HepG2 (cell line): Measurements from ENCODE around the gene VPS54. TPM values are rescaled to one million over a fixed set of nuclear protein-coding genes. Genes with fewer than 3 reads are reported as not detected.

Experiments
- ATAC-seq: fragments of 200-7000 bp; cut with Tn5 transposase; 3 replicates; pipeline ENCODE4 v1.9.1; 2020; ENCODE audit warnings: mild to moderate bottlenecking, moderate library complexity
- BruUV-seq: library from RNA; stranded (reverse); fragments of 400-500 nt; replicated peaks from 2 replicates; lab custom pipeline; 2021; lab: Mats Ljungman, UMichigan
- CTCF ChIA-PET: fragments of 300-600 bp; formaldehyde crosslinking; extraction: SDS; loops from one replicate; lab custom pipeline; 2021; ENCODE audit warnings: low total read pairs, inconsistent platforms, low intra/inter-chr PET ratio; lab: Yijun Ruan, JAX
- POLR2A ChIA-PET: fragments of 350-600 bp; sonication (Branson Sonifier 250); formaldehyde crosslinking; loops from one replicate; lab custom pipeline; 2020; ENCODE audit warnings: antibody characterized with exemption, inconsistent platforms; lab: Yijun Ruan, JAX
- DNase-seq: peaks from one replicate; pipeline ENCODE4 v3.0.0-alpha.2; 2015; ENCODE audit warnings: low spot score
- FAIRE-seq: peaks from 3 replicates; lab custom pipeline; 2011; peaks lifted over from hg19 to GRCh38; lab: Jason Lieb, UNC
- H2AFZ ChIP-seq: one replicate; pipeline ENCODE4 v1.6.1; 2011; ENCODE audit warnings: low read length, inconsistent platforms
- H3K27ac ChIP-seq: fragments of 300-600 bp; 3 replicates; pipeline ENCODE4 v1.8.0; 2011; ENCODE audit warnings: mixed run types, mild to moderate bottlenecking, mixed read lengths, low read length, inconsistent platforms; ENCODE audit not compliant: insufficient read depth; ENCODE audit errors: extremely low read length
- H3K27me3 ChIP-seq, 2 experiments: fragments of 200-600 bp in 1 of 2; 2 replicates in 1 of 2; 3 replicates in 1 of 2; pipeline versions ENCODE4 v1.6.0 to v1.8.0; 2011; ENCODE audit warnings: low read length in 2 of 2, mild to moderate bottlenecking in 2 of 2, moderate library complexity in 2 of 2, inconsistent platforms in 1 of 2; ENCODE audit not compliant: insufficient read depth in 2 of 2, control insufficient read depth in 1 of 2
- H3K36me3 ChIP-seq, 2 experiments: fragments of 200-600 bp in 1 of 2; replicated peaks in 1 of 2; 2 replicates in 1 of 2; 3 replicates in 1 of 2; pipeline versions ENCODE4 v1.5.1 to v1.8.0; 2011; ENCODE audit warnings: low read length in 2 of 2, inconsistent platforms in 1 of 2; ENCODE audit not compliant: insufficient read depth in 2 of 2, control insufficient read depth in 1 of 2
- H3K4me1 ChIP-seq: 2 replicates; pipeline ENCODE4 v1.5.1; 2012; ENCODE audit warnings: low read length, inconsistent platforms; ENCODE audit not compliant: insufficient read depth
- H3K4me2 ChIP-seq: 2 replicates; pipeline ENCODE4 v1.6.0; 2011; ENCODE audit warnings: low read depth, low read length, inconsistent platforms
- H3K4me3 ChIP-seq, 3 experiments: fragments of 200-600 bp in 1 of 3; sonication (generic), shearing (Covaris generic) in 1 of 3; replicated peaks in 1 of 3; 2 replicates each; pipeline ENCODE4 v1.5.1; 2011 to 2016; ENCODE audit warnings: low read length in 3 of 3, inconsistent platforms in 2 of 3, low read depth in 2 of 3, mild to moderate bottlenecking in 2 of 3, control low read depth in 1 of 3, mixed read lengths in 1 of 3; ENCODE audit not compliant: insufficient read depth in 1 of 3
- H3K79me2 ChIP-seq: one replicate; pipeline ENCODE4 v1.6.1; 2011; ENCODE audit warnings: low read length, inconsistent platforms; ENCODE audit not compliant: insufficient read depth
- H3K9ac ChIP-seq: 2 replicates; pipeline ENCODE4 v1.6.0; 2011; ENCODE audit warnings: mild to moderate bottlenecking, low read depth, low read length, inconsistent platforms; ENCODE audit not compliant: insufficient read depth
- H3K9me3 ChIP-seq: 2 replicates; pipeline ENCODE4 v1.5.1; 2012; ENCODE audit warnings: mild to moderate bottlenecking, low read length
- H4K20me1 ChIP-seq: 2 replicates; pipeline ENCODE4 v1.6.0; 2011; ENCODE audit warnings: inconsistent platforms, mild to moderate bottlenecking, low read length, moderate library complexity; ENCODE audit not compliant: insufficient read depth
- ATF1 ChIP-seq: IDR thresholded peaks from 2 replicates; pipeline ENCODE4 v1.6.1; 2016; ENCODE audit warnings: mild to moderate bottlenecking, control low read depth
- CC2D1A ChIP-seq: sonication (generic); formaldehyde crosslinking; IDR thresholded peaks from 2 replicates; pipeline ENCODE4 v1.8.1; 2023; ENCODE audit warnings: mild to moderate bottlenecking, missing genetic modification reagents
- DR1 ChIP-seq: sonication (generic); formaldehyde crosslinking; IDR thresholded peaks from 2 replicates; pipeline ENCODE4 v1.8.0; 2021; ENCODE audit warnings: mild to moderate bottlenecking, missing genetic modification reagents, inconsistent platforms
- MIXL1 ChIP-seq: IDR thresholded peaks from 2 replicates; pipeline ENCODE4 v1.6.1; 2016
- NCOA1 ChIP-seq: sonication (generic); formaldehyde crosslinking; IDR thresholded peaks from 2 replicates; pipeline ENCODE4 v1.9.0; 2021; ENCODE audit warnings: missing genetic modification reagents
- PITX1 ChIP-seq: sonication (generic); formaldehyde crosslinking; IDR thresholded peaks from 2 replicates; pipeline ENCODE4 v1.5.1; 2020; ENCODE audit warnings: mild to moderate bottlenecking, missing genetic modification reagents
- SP4 ChIP-seq: sonication (generic); formaldehyde crosslinking; IDR thresholded peaks from 2 replicates; pipeline ENCODE4 v1.8.1; 2023; ENCODE audit warnings: mild to moderate bottlenecking, missing genetic modification reagents
- ZNF121 ChIP-seq: sonication (generic); formaldehyde crosslinking; IDR thresholded peaks from 2 replicates; pipeline ENCODE4 v1.5.0; 2020; ENCODE audit warnings: mild to moderate bottlenecking, missing genetic modification reagents
- ZNF501 ChIP-seq: sonication (generic); formaldehyde crosslinking; IDR thresholded peaks from 2 replicates; pipeline ENCODE4 v1.5.1; 2020; ENCODE audit warnings: mild to moderate bottlenecking, moderate library complexity, missing genetic modification reagents
- ZNF644 ChIP-seq: IDR thresholded peaks from 2 replicates; pipeline ENCODE4 v1.6.1; 2016; ENCODE audit warnings: low read depth
- WGBS: methylation state at CpG from one replicate; pipeline ENCODE4 v1.1.6; 2017; ENCODE audit warnings: low lambda C conversion rate; 5-methylcytosine and 5-hydroxymethylcytosine counted together
- in situ Hi-C: cut with HindIII; loops from 2 replicates; pipeline ENCODE4 v1.10.0; 2017; ENCODE audit warnings: low pct_unique_long_range_greater_than_20kb; ENCODE audit not compliant: extremely low pct_ligation_motif_present
- intact Hi-C: fragments of 100-400 bp; cut with micrococcal nuclease; formaldehyde crosslinking; loops from one replicate; pipeline ENCODE4 v1.10.0; 2022; ENCODE audit not compliant: unreplicated experiment
- polyA plus RNA-seq, 8 experiments: library from polyadenylated mRNA; depleted of rRNA in 3 of 8; stranded (reverse) in 7 of 8; unstranded in 1 of 8; fragments of >200 nt; fragmentation: Illumina TruSeq in 4 of 8; extraction: Trizol in 4 of 8; gene quantifications; 2 replicates each; pipeline versions ENCODE4 v1.2.1 to v1.2.3, GENCODE V29; 2011 to 2016; ENCODE audit warnings: low read depth in 4 of 8, missing spikeins in 1 of 8, mixed read lengths in 1 of 8; ENCODE audit not compliant: insufficient read depth in 1 of 8
- total RNA-seq, 5 experiments: library from RNA; depleted of rRNA; stranded (reverse); fragments of >200 nt; fragmentation: Illumina TruSeq; extraction: Trizol; gene quantifications; 2 replicates each; pipeline ENCODE4 v1.2.3, GENCODE V29; 2016; ENCODE audit warnings: low read depth in 1 of 5
- TF ChIP-seq, protein P1 (sequence below): sonication (generic); formaldehyde crosslinking; IDR thresholded peaks from 2 replicates; pipeline ENCODE4 v1.8.1; 2022; ENCODE audit warnings: low read depth, mild to moderate bottlenecking, missing genetic modification reagents
- TF ChIP-seq, protein P2 (sequence below): sonication (generic); formaldehyde crosslinking; IDR thresholded peaks from 2 replicates; pipeline ENCODE4 v1.5.1; 2020; ENCODE audit warnings: mild to moderate bottlenecking, missing genetic modification reagents

VPS54 gene
- total and polyA plus RNA-seq, 2 of the 13 experiments (the other 11 are each of a cell fraction or from before 2014, with no cell fraction given), result 64.7 to 77.5 TPM

DNA sequence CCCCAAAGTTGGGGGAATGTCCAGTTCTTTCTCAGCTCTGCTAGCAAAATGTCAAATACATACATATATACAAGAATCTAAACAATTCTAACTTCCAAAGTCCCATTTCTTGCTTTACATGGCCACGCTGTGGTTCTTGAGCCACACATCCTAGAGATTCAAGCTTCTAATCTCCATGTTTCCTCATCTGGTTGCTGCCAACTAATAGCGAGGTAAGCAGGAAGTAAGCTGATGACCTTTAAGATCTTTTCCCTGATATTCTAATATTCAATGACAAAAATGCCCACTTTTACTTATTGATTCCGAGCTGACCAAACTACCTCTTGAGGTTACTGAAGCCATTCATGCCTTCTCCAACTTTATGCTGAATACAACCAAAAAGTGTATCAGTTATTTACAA lies 3.3 kb downstream of the VPS54 start (continued):
- TF ChIP-seq, protein P1, sequence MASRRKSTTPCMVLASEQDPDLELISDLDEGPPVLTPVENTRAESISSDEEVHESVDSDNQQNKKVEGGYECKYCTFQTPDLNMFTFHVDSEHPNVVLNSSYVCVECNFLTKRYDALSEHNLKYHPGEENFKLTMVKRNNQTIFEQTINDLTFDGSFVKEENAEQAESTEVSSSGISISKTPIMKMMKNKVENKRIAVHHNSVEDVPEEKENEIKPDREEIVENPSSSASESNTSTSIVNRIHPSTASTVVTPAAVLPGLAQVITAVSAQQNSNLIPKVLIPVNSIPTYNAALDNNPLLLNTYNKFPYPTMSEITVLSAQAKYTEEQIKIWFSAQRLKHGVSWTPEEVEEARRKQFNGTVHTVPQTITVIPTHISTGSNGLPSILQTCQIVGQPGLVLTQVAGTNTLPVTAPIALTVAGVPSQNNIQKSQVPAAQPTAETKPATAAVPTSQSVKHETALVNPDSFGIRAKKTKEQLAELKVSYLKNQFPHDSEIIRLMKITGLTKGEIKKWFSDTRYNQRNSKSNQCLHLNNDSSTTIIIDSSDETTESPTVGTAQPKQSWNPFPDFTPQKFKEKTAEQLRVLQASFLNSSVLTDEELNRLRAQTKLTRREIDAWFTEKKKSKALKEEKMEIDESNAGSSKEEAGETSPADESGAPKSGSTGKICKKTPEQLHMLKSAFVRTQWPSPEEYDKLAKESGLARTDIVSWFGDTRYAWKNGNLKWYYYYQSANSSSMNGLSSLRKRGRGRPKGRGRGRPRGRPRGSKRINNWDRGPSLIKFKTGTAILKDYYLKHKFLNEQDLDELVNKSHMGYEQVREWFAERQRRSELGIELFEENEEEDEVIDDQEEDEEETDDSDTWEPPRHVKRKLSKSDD (CRISPR knock-in tag), result no peak
- TF ChIP-seq, protein P2, sequence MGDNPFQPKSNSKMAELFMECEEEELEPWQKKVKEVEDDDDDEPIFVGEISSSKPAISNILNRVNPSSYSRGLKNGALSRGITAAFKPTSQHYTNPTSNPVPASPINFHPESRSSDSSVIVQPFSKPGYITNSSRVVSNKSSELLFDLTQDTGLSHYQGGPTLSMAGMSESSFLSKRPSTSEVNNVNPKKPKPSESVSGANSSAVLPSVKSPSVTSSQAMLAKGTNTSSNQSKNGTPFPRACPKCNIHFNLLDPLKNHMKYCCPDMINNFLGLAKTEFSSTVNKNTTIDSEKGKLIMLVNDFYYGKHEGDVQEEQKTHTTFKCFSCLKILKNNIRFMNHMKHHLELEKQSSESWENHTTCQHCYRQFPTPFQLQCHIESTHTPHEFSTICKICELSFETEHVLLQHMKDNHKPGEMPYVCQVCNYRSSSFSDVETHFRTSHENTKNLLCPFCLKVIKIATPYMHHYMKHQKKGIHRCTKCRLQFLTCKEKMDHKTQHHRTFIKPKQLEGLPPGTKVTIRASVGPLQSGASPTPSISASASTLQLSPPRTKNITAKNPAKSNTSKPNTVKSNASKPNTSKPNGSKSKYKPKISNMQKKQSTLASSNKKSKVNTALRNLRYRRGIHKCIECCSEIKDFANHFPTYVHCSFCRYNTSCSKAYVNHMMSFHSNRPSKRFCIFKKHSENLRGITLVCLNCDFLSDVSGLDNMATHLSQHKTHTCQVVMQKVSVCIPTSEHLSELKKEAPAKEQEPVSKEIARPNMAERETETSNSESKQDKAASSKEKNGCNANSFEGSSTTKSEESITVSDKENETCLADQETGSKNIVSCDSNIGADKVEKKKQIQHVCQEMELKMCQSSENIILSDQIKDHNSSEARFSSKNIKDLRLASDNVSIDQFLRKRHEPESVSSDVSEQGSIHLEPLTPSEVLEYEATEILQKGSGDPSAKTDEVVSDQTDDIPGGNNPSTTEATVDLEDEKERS (CRISPR knock-in tag), result no peak
- TF ChIP-seq ZNF644 (CRISPR knock-in tag), result 0 out of 2 replicates have a peak, but pooled peaks have one; percentile 6
- TF ChIP-seq ATF1, result 0 out of 2 replicates have a peak, but pooled peaks have one; percentile 17
- TF ChIP-seq ZNF501 (CRISPR knock-in tag), result no peak

DNA sequence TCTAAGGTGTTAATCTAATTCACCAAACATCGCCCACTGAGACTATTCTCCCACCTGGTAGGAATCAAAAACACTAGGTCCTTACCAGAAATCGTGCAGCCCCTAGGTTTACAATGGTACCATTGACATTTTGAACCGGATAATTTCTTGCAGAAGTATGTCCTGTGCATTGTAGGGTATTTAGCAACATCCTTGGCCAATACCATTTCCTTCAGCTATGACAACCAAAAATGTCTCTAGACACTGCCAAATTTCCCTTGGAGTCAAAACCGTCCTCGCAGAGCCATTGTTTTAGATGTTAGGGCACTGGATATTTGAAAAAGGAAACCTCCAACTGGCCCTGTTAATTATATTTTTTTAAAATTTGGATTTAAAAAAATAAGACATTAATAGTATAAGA lies 3.8 kb downstream of the VPS54 start:
- Histone ChIP-seq H4K20me1 (peaks cover 50% of the 10 kb centered on the region), H3K9ac (peak overlapping the region; percentile 27; the same call in 1 of the 2 replicates), H3K79me2 (peaks cover 96% of the 10 kb centered on the region), H2AFZ (no peak overlapping the region), H3K4me2 (peak overlapping the region; percentile 97), H3K27me3 (no peaks in the 10 kb centered on the region; a peak in 1 of 5 replicates), H3K4me1 (peaks cover 71% of the 10 kb centered on the region), H3K36me3 (peaks cover 4 to 12% of the 10 kb centered on the region in 2 experiments; a peak in 4 of 5 replicates), H3K9me3 (no peaks in the 10 kb centered on the region), H3K27ac (peak overlapping the region; percentile 7), H3K4me3 (peak overlapping the region; percentile 44 to 87 (median 87); a peak in 4 of 6 replicates)
- DNase-seq, result no peak
- WGBS, result 91% methylated on average over 5 of the region's 5 CpGs
- in situ Hi-C loops (no loop called here), intact Hi-C loops (no loop called here)
- BruUV-seq, result no TSS peak
- TF ChIP-seq MIXL1 (CRISPR knock-in tag), result no peak
- no peak for TF ChIP-seq DR1
- no peak for TF ChIP-seq CC2D1A (CRISPR knock-in tag)
- TF ChIP-seq, protein P2 (CRISPR knock-in tag), result 0 out of 2 replicates have a peak, but pooled peaks have one; percentile 30
- no peak for TF ChIP-seq SP4 (CRISPR knock-in tag)
- no peak for TF ChIP-seq PITX1 (CRISPR knock-in tag)
- no peak for TF ChIP-seq ZNF121 (CRISPR knock-in tag)
- no peak for TF ChIP-seq NCOA1 (CRISPR knock-in tag)
- no peak for FAIRE-seq
- no peak for ATAC-seq
- POLR2A ChIA-PET, result interaction anchor here (0.9 to 2.2 kb wide), 3 partner anchors 9 to 22 kb away, joined by 4 to 13 read pairs (median 6); no protein-coding TSS in a partner anchor
- CTCF ChIA-PET, result no interaction called here
